Prostate gland (tissue), 2 donors: ENCODE data around the gene LHPP.

Experiments used
- CTCF ChIP-seq, 4 experiments: fragments of 200-600 bp in 2 of 4; fragments of 450-650 bp in 2 of 4; sonication (generic) in 2 of 4; IDR thresholded peaks; 1 replicate in 3 of 4; 2 replicates in 1 of 4; pipeline ENCODE4 v1.5.1; 2016 to 2019; ENCODE audit warnings: antibody characterized with exemption in 4 of 4, mild to moderate bottlenecking in 2 of 4, moderate library complexity in 2 of 4
- POLR2A ChIP-seq: fragments of 450-650 bp; IDR thresholded peaks from one replicate; pipeline ENCODE4 v1.6.1; 2016; ENCODE audit warnings: antibody characterized with exemption, mild to moderate bottlenecking

- TF ChIP-seq CTCF (IDR thresholded peaks at IDR 0.05): no peak
- no peak for TF ChIP-seq POLR2A
Measured at GRCh38 chr10:124596962-124597845, 135.6 kb downstream of the LHPP start.
